HepG2 (cell line): ENCODE results near the gene TACC2. TPM values are rescaled to one million over a fixed set of nuclear protein-coding genes. Genes with fewer than 3 reads are reported as not detected.

ENCODE experiments used
- ATAC-seq: fragments of 200-7000 bp; cut with Tn5 transposase; 3 replicates; pipeline ENCODE4 v1.9.1; 2020; ENCODE audit warnings: mild to moderate bottlenecking, moderate library complexity
- BruUV-seq: library from RNA; stranded (reverse); fragments of 400-500 nt; replicated peaks from 2 replicates; lab custom pipeline; 2021; lab: Mats Ljungman, UMichigan
- CTCF ChIA-PET: fragments of 300-600 bp; formaldehyde crosslinking; extraction: SDS; loops from one replicate; lab custom pipeline; 2021; ENCODE audit warnings: low total read pairs, inconsistent platforms, low intra/inter-chr PET ratio; lab: Yijun Ruan, JAX
- POLR2A ChIA-PET: fragments of 350-600 bp; sonication (Branson Sonifier 250); formaldehyde crosslinking; loops from one replicate; lab custom pipeline; 2020; ENCODE audit warnings: antibody characterized with exemption, inconsistent platforms; lab: Yijun Ruan, JAX
- DNase-seq: peaks from one replicate; pipeline ENCODE4 v3.0.0-alpha.2; 2015; ENCODE audit warnings: low spot score
- FAIRE-seq: peaks from 3 replicates; lab custom pipeline; 2011; peaks lifted over from hg19 to GRCh38; lab: Jason Lieb, UNC
- H2AFZ ChIP-seq: one replicate; pipeline ENCODE4 v1.6.1; 2011; ENCODE audit warnings: low read length, inconsistent platforms
- H3K27ac ChIP-seq: fragments of 300-600 bp; 3 replicates; pipeline ENCODE4 v1.8.0; 2011; ENCODE audit warnings: mixed run types, mild to moderate bottlenecking, mixed read lengths, low read length, inconsistent platforms; ENCODE audit not compliant: insufficient read depth; ENCODE audit errors: extremely low read length
- H3K27me3 ChIP-seq, 2 experiments: fragments of 200-600 bp in 1 of 2; 2 replicates in 1 of 2; 3 replicates in 1 of 2; pipeline versions ENCODE4 v1.6.0 to v1.8.0; 2011; ENCODE audit warnings: low read length in 2 of 2, mild to moderate bottlenecking in 2 of 2, moderate library complexity in 2 of 2, inconsistent platforms in 1 of 2; ENCODE audit not compliant: insufficient read depth in 2 of 2, control insufficient read depth in 1 of 2
- H3K36me3 ChIP-seq, 2 experiments: fragments of 200-600 bp in 1 of 2; replicated peaks in 1 of 2; 2 replicates in 1 of 2; 3 replicates in 1 of 2; pipeline versions ENCODE4 v1.5.1 to v1.8.0; 2011; ENCODE audit warnings: low read length in 2 of 2, inconsistent platforms in 1 of 2; ENCODE audit not compliant: insufficient read depth in 2 of 2, control insufficient read depth in 1 of 2
- H3K4me1 ChIP-seq: 2 replicates; pipeline ENCODE4 v1.5.1; 2012; ENCODE audit warnings: low read length, inconsistent platforms; ENCODE audit not compliant: insufficient read depth
- H3K4me2 ChIP-seq: 2 replicates; pipeline ENCODE4 v1.6.0; 2011; ENCODE audit warnings: low read depth, low read length, inconsistent platforms
- H3K4me3 ChIP-seq, 3 experiments: fragments of 200-600 bp in 1 of 3; sonication (generic), shearing (Covaris generic) in 1 of 3; replicated peaks in 1 of 3; 2 replicates each; pipeline ENCODE4 v1.5.1; 2011 to 2016; ENCODE audit warnings: low read length in 3 of 3, inconsistent platforms in 2 of 3, low read depth in 2 of 3, mild to moderate bottlenecking in 2 of 3, control low read depth in 1 of 3, mixed read lengths in 1 of 3; ENCODE audit not compliant: insufficient read depth in 1 of 3
- H3K79me2 ChIP-seq: one replicate; pipeline ENCODE4 v1.6.1; 2011; ENCODE audit warnings: low read length, inconsistent platforms; ENCODE audit not compliant: insufficient read depth
- H3K9ac ChIP-seq: 2 replicates; pipeline ENCODE4 v1.6.0; 2011; ENCODE audit warnings: mild to moderate bottlenecking, low read depth, low read length, inconsistent platforms; ENCODE audit not compliant: insufficient read depth
- H3K9me3 ChIP-seq: 2 replicates; pipeline ENCODE4 v1.5.1; 2012; ENCODE audit warnings: mild to moderate bottlenecking, low read length
- H4K20me1 ChIP-seq: 2 replicates; pipeline ENCODE4 v1.6.0; 2011; ENCODE audit warnings: inconsistent platforms, mild to moderate bottlenecking, low read length, moderate library complexity; ENCODE audit not compliant: insufficient read depth
- ARID3A ChIP-seq: IDR thresholded peaks from 2 replicates; pipeline ENCODE4 v1.6.1; 2012; ENCODE audit warnings: low read depth, low read length, improper control_type of control experiment
- DNMT1 ChIP-seq: sonication (generic); formaldehyde crosslinking; IDR thresholded peaks from 2 replicates; pipeline ENCODE4 v1.5.1; 2020; ENCODE audit warnings: mild to moderate bottlenecking, missing genetic modification reagents
- ETV6 ChIP-seq: sonication (generic); formaldehyde crosslinking; conservative IDR thresholded peaks from 2 replicates; pipeline ENCODE4 v1.4.0; 2020; ENCODE audit warnings: missing genetic modification reagents
- HMG20B ChIP-seq: conservative IDR thresholded peaks from 2 replicates; pipeline ENCODE4 v1.6.1; 2016; ENCODE audit warnings: missing genetic modification reagents, missing compliant biosample characterization
- MTF1 ChIP-seq: sonication (generic); formaldehyde crosslinking; IDR thresholded peaks from 2 replicates; pipeline ENCODE4 v1.5.0; 2020; ENCODE audit warnings: missing genetic modification reagents
- NCOA5 ChIP-seq: sonication (generic); formaldehyde crosslinking; IDR thresholded peaks from 2 replicates; pipeline ENCODE4 v1.4.0; 2020; ENCODE audit warnings: missing genetic modification reagents
- NCOR1 ChIP-seq: fragments of 200-600 bp; sonication (generic); IDR thresholded peaks from 2 replicates; pipeline ENCODE4 v1.7.0; 2017; ENCODE audit warnings: antibody characterized with exemption, low read length, borderline replicate concordance
- PRPF4 ChIP-seq: fragments of 200-400 bp; formaldehyde crosslinking; IDR thresholded peaks from 2 replicates; pipeline ENCODE4 v1.6.1; 2016; ENCODE audit warnings: low read length, low read depth; ENCODE audit not compliant: poor library complexity, severe bottlenecking
- SCMH1 ChIP-seq: sonication (generic); formaldehyde crosslinking; IDR thresholded peaks from 2 replicates; pipeline ENCODE4 v1.9.0; 2021; ENCODE audit warnings: missing genetic modification reagents, mild to moderate bottlenecking, borderline replicate concordance
- SNAI1 ChIP-seq: sonication (generic); formaldehyde crosslinking; IDR thresholded peaks from 2 replicates; pipeline ENCODE4 v1.5.0; 2020; ENCODE audit warnings: mild to moderate bottlenecking, missing genetic modification reagents, borderline replicate concordance
- SRSF9 ChIP-seq: fragments of 200-400 bp; formaldehyde crosslinking; IDR thresholded peaks from 2 replicates; pipeline ENCODE4 v1.6.1; 2018; ENCODE audit warnings: borderline replicate concordance, mild to moderate bottlenecking, low read depth, low read length; ENCODE audit not compliant: insufficient read depth, poor library complexity, severe bottlenecking
- ZNF12 ChIP-seq: sonication (generic); formaldehyde crosslinking; IDR thresholded peaks from 2 replicates; pipeline ENCODE4 v1.5.0; 2020; ENCODE audit warnings: missing genetic modification reagents
- ZNF160 ChIP-seq: sonication (generic); formaldehyde crosslinking; IDR thresholded peaks from 2 replicates; pipeline ENCODE4 v1.8.0; 2022; ENCODE audit warnings: mild to moderate bottlenecking, inconsistent platforms, missing genetic modification reagents
- ZNF382 ChIP-seq: sonication (generic); formaldehyde crosslinking; IDR thresholded peaks from 2 replicates; pipeline ENCODE4 v1.5.0; 2020; ENCODE audit warnings: missing genetic modification reagents, mild to moderate bottlenecking, borderline replicate concordance
- WGBS: methylation state at CpG from one replicate; pipeline ENCODE4 v1.1.6; 2017; ENCODE audit warnings: low lambda C conversion rate; 5-methylcytosine and 5-hydroxymethylcytosine counted together
- in situ Hi-C: cut with HindIII; loops from 2 replicates; pipeline ENCODE4 v1.10.0; 2017; ENCODE audit warnings: low pct_unique_long_range_greater_than_20kb; ENCODE audit not compliant: extremely low pct_ligation_motif_present
- intact Hi-C: fragments of 100-400 bp; cut with micrococcal nuclease; formaldehyde crosslinking; loops from one replicate; pipeline ENCODE4 v1.10.0; 2022; ENCODE audit not compliant: unreplicated experiment
- polyA plus RNA-seq, 8 experiments: library from polyadenylated mRNA; depleted of rRNA in 3 of 8; stranded (reverse) in 7 of 8; unstranded in 1 of 8; fragments of >200 nt; fragmentation: Illumina TruSeq in 4 of 8; extraction: Trizol in 4 of 8; gene quantifications; 2 replicates each; pipeline versions ENCODE4 v1.2.1 to v1.2.3, GENCODE V29; 2011 to 2016; ENCODE audit warnings: low read depth in 4 of 8, missing spikeins in 1 of 8, mixed read lengths in 1 of 8; ENCODE audit not compliant: insufficient read depth in 1 of 8
- total RNA-seq, 5 experiments: library from RNA; depleted of rRNA; stranded (reverse); fragments of >200 nt; fragmentation: Illumina TruSeq; extraction: Trizol; gene quantifications; 2 replicates each; pipeline ENCODE4 v1.2.3, GENCODE V29; 2016; ENCODE audit warnings: low read depth in 1 of 5
- TF ChIP-seq, protein P1 (sequence below): sonication (generic); formaldehyde crosslinking; IDR thresholded peaks from 2 replicates; pipeline ENCODE4 v1.4.0; 2020; ENCODE audit warnings: missing genetic modification reagents
- TF ChIP-seq, protein P2 (sequence below): sonication (generic); formaldehyde crosslinking; IDR thresholded peaks from 2 replicates; pipeline ENCODE4 v1.5.0; 2020; ENCODE audit warnings: mild to moderate bottlenecking, missing genetic modification reagents

Gene TACC2
- total and polyA plus RNA-seq, 2 of the 13 experiments (the other 11 are each of a cell fraction or from before 2014, with no cell fraction given): 11.8 to 16.0 TPM

GRCh38 chr10:122288262-122288661, 299.3 kb downstream of the TACC2 start (continued):
- no peak for TF ChIP-seq ARID3A
- no peak for TF ChIP-seq SCMH1 (CRISPR knock-in tag)
- TF ChIP-seq, protein P1, sequence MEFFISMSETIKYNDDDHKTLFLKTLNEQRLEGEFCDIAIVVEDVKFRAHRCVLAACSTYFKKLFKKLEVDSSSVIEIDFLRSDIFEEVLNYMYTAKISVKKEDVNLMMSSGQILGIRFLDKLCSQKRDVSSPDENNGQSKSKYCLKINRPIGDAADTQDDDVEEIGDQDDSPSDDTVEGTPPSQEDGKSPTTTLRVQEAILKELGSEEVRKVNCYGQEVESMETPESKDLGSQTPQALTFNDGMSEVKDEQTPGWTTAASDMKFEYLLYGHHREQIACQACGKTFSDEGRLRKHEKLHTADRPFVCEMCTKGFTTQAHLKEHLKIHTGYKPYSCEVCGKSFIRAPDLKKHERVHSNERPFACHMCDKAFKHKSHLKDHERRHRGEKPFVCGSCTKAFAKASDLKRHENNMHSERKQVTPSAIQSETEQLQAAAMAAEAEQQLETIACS (CRISPR knock-in tag): no peak
- no peak for TF ChIP-seq ZNF382 (CRISPR knock-in tag)
- TF ChIP-seq MTF1 (CRISPR knock-in tag): no peak
- no peak for TF ChIP-seq DNMT1 (CRISPR knock-in tag)
- TF ChIP-seq, protein P2, sequence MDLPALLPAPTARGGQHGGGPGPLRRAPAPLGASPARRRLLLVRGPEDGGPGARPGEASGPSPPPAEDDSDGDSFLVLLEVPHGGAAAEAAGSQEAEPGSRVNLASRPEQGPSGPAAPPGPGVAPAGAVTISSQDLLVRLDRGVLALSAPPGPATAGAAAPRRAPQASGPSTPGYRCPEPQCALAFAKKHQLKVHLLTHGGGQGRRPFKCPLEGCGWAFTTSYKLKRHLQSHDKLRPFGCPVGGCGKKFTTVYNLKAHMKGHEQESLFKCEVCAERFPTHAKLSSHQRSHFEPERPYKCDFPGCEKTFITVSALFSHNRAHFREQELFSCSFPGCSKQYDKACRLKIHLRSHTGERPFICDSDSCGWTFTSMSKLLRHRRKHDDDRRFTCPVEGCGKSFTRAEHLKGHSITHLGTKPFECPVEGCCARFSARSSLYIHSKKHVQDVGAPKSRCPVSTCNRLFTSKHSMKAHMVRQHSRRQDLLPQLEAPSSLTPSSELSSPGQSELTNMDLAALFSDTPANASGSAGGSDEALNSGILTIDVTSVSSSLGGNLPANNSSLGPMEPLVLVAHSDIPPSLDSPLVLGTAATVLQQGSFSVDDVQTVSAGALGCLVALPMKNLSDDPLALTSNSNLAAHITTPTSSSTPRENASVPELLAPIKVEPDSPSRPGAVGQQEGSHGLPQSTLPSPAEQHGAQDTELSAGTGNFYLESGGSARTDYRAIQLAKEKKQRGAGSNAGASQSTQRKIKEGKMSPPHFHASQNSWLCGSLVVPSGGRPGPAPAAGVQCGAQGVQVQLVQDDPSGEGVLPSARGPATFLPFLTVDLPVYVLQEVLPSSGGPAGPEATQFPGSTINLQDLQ (CRISPR knock-in tag): no peak

DNA sequence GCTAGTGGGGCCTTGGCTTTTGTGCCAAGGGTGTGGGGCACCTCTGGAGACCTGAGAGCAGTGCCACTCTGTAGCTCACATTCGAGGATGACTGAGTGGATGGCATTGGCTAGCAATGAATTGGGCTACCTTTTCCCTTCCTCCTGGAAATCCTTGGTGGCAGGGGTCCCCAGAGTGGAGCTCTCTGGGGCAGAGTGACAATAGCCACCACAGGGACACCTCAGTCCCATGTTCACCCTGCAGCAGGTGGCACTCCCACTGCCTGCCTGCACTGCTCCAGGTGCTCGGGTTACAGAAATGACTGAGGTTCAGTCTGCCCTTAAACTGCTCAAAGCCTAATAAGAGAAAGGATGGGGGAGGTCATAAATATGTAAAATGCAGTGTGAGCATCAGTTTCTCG, 300.0 kb downstream of the TACC2 start:
- H2AFZ ChIP-seq: no peak overlapping the region
- intact Hi-C loops: no loop called here
- H3K4me1 ChIP-seq: peaks cover 17% of the 10 kb centered on the region
- no peak for FAIRE-seq
- in situ Hi-C loops: no loop called here
- no peaks in the 10 kb centered on the region for H3K79me2 ChIP-seq
- H3K4me2 ChIP-seq: no peak overlapping the region
- H3K9ac ChIP-seq: no peak overlapping the region
- H3K4me3 ChIP-seq: no peak overlapping the region
- 21% methylated on average over 3 of the region's 3 CpGs for WGBS
- H3K36me3 ChIP-seq: no peaks in the 10 kb centered on the region
- H4K20me1 ChIP-seq: no peaks in the 10 kb centered on the region
- TF ChIP-seq HMG20B (no peak), SRSF9 (no peak), ETV6 (CRISPR knock-in tag) (no peak), ZNF12 (CRISPR knock-in tag) (no peak), PRPF4 (no peak), SNAI1 (CRISPR knock-in tag) (no peak), ZNF160 (no peak), NCOR1 (no peak), NCOA5 (CRISPR knock-in tag) (no peak)
- CTCF ChIA-PET: no interaction called here
- H3K27ac ChIP-seq: no peak overlapping the region
- no TSS peak for BruUV-seq
- DNase-seq: no peak
- no peaks in the 10 kb centered on the region for H3K9me3 ChIP-seq
- POLR2A ChIA-PET: interaction anchor here (1.4 kb wide), 1 partner anchor 22 kb away, joined by 3 read pairs; no protein-coding TSS in a partner anchor
- peaks cover 5 to 32% of the 10 kb centered on the region in 2 experiments; a peak in 3 of 5 replicates for H3K27me3 ChIP-seq
- no peak for ATAC-seq
